GM12878 (cell line): ENCODE data around the gene SCRN1. TPM values are rescaled to one million over a fixed set of nuclear protein-coding genes. Genes with fewer than 3 reads are reported as not detected.

Experiments
- BCL11A ChIP-seq: IDR thresholded peaks from 2 replicates; pipeline ENCODE4 v1.6.1; 2011; ENCODE audit warnings: low read depth, low read length
- CBX5 ChIP-seq: sonication (generic); IDR thresholded peaks from 2 replicates; pipeline ENCODE4 v1.6.1; 2016; ENCODE audit warnings: low read depth, moderate library complexity, mild to moderate bottlenecking, inconsistent platforms
- EGR1 ChIP-seq, 2 experiments: IDR thresholded peaks; 1 replicate in 1 of 2; 2 replicates in 1 of 2; pipeline ENCODE4 v1.6.1; 2011 to 2012; ENCODE audit warnings: low read depth in 2 of 2, low read length in 2 of 2, borderline replicate concordance in 1 of 2, mild to moderate bottlenecking in 1 of 2, moderate library complexity in 1 of 2
- HCFC1 ChIP-seq: fragments of 150-350 bp; IDR thresholded peaks from 2 replicates; pipeline ENCODE4 v1.6.1; 2014; ENCODE audit warnings: low read length
- HDGF ChIP-seq: fragments of 450-650 bp; IDR thresholded peaks from 2 replicates; pipeline ENCODE4 v1.6.1; 2016; ENCODE audit warnings: antibody characterized with exemption
- JUNB ChIP-seq: IDR thresholded peaks from 2 replicates; pipeline ENCODE4 v1.6.1; 2016; ENCODE audit warnings: antibody characterized with exemption, mild to moderate bottlenecking
- KLF5 ChIP-seq: fragments of 450-650 bp; IDR thresholded peaks from 2 replicates; pipeline ENCODE4 v1.6.1; 2014; ENCODE audit warnings: mild to moderate bottlenecking; ENCODE audit not compliant: partially characterized antibody
- MTA2 ChIP-seq: fragments of 450-650 bp; IDR thresholded peaks from 2 replicates; pipeline ENCODE4 v1.6.1; 2016; ENCODE audit warnings: low read depth, mild to moderate bottlenecking, moderate library complexity
- MXI1 ChIP-seq: fragments of 150-350 bp; IDR thresholded peaks from 2 replicates; pipeline ENCODE4 v1.6.1; 2011; ENCODE audit warnings: low read depth, mild to moderate bottlenecking, inconsistent platforms, low read length, improper control_type of control experiment
- RFX5 ChIP-seq: IDR thresholded peaks from 2 replicates; pipeline ENCODE4 v1.6.1; 2011; ENCODE audit warnings: low read depth, low read length, improper control_type of control experiment
- SIN3A ChIP-seq: IDR thresholded peaks from 2 replicates; pipeline ENCODE4 v1.6.1; 2012; ENCODE audit warnings: low read depth, low read length, improper control_type of control experiment
- SMAD5 ChIP-seq: IDR thresholded peaks from 2 replicates; pipeline ENCODE4 v1.6.1; 2016; ENCODE audit warnings: antibody characterized with exemption, low read depth
- SREBF1 ChIP-seq: IDR thresholded peaks from 2 replicates; pipeline ENCODE4 v1.6.1; 2012; ENCODE audit warnings: mild to moderate bottlenecking, low read length
- SRF ChIP-seq, 2 experiments: IDR thresholded peaks; 2 replicates each; pipeline ENCODE4 v1.6.1; 2011; ENCODE audit warnings: low read depth in 2 of 2, low read length in 2 of 2, mild to moderate bottlenecking in 1 of 2, moderate library complexity in 1 of 2
- STAT1 ChIP-seq: fragments of 450-650 bp; conservative IDR thresholded peaks from 2 replicates; pipeline ENCODE4 v1.6.1; 2014; ENCODE audit warnings: antibody characterized with exemption, mild to moderate bottlenecking
- WRNIP1 ChIP-seq: IDR thresholded peaks from 2 replicates; pipeline ENCODE4 v1.6.1; 2011; ENCODE audit warnings: low read depth, low read length, improper control_type of control experiment, borderline replicate concordance
- YY1 ChIP-seq: IDR thresholded peaks from 2 replicates; pipeline ENCODE4 v1.6.1; 2011; ENCODE audit warnings: low read depth, mild to moderate bottlenecking, low read length
- ZNF384 ChIP-seq: IDR thresholded peaks from 2 replicates; pipeline ENCODE4 v1.6.1; 2012; ENCODE audit warnings: low read depth, mild to moderate bottlenecking, low read length, improper control_type of control experiment, borderline replicate concordance
- polyA plus RNA-seq, 11 experiments: library from polyadenylated mRNA; depleted of rRNA in 4 of 11; unstranded in 6 of 11; stranded (reverse) in 5 of 11; fragments of >200 nt; fragmentation: Nextera tagmentation in 4 of 11; fragmentation: Illumina TruSeq in 1 of 11; extraction: Ambion mirVana in 4 of 11; extraction: Trizol in 1 of 11; gene quantifications; 1 replicate in 1 of 11; 2 replicates in 10 of 11; pipeline versions ENCODE4 v1.2.1 to v1.2.3, GENCODE V29; 2011 to 2016; ENCODE audit warnings: inconsistent platforms in 2 of 11, missing spikeins in 2 of 11, low read depth in 1 of 11
- total RNA-seq, 4 experiments: library from RNA; depleted of rRNA in 3 of 4; stranded (reverse); fragments of >200 nt in 3 of 4; fragmentation: Illumina TruSeq in 1 of 4; extraction: Trizol in 1 of 4; gene quantifications; 2 replicates each; pipeline versions ENCODE4 v1.2.1 to v1.2.3, GENCODE V29; 2013 to 2021
- TF ChIP-seq, protein P1 (sequence below): fragments of 450-650 bp; IDR thresholded peaks from 2 replicates; pipeline ENCODE4 v1.6.1; 2017; ENCODE audit warnings: low read depth, mild to moderate bottlenecking, moderate library complexity
- TF ChIP-seq, protein P2 (sequence below): fragments of 450-650 bp; IDR thresholded peaks from 2 replicates; pipeline ENCODE4 v1.6.1; 2017; ENCODE audit warnings: antibody characterized with exemption, mild to moderate bottlenecking, moderate library complexity
- TF ChIP-seq, protein P3 (sequence below): fragments of 450-650 bp; IDR thresholded peaks from 2 replicates; pipeline ENCODE4 v1.6.1; 2017; ENCODE audit warnings: borderline replicate concordance
- TF ChIP-seq, protein P4 (sequence below): fragments of 450-650 bp; IDR thresholded peaks from 2 replicates; pipeline ENCODE4 v1.6.1; 2017; ENCODE audit warnings: mild to moderate bottlenecking, low read depth, inconsistent platforms; ENCODE audit not compliant: poor library complexity, severe bottlenecking

SCRN1 gene
- total and polyA plus RNA-seq, 10 of the 15 experiments (the other 5 are each of a cell fraction or from before 2014, with no cell fraction given), result 11.1 to 67.6 (median 41.7) TPM

DNA sequence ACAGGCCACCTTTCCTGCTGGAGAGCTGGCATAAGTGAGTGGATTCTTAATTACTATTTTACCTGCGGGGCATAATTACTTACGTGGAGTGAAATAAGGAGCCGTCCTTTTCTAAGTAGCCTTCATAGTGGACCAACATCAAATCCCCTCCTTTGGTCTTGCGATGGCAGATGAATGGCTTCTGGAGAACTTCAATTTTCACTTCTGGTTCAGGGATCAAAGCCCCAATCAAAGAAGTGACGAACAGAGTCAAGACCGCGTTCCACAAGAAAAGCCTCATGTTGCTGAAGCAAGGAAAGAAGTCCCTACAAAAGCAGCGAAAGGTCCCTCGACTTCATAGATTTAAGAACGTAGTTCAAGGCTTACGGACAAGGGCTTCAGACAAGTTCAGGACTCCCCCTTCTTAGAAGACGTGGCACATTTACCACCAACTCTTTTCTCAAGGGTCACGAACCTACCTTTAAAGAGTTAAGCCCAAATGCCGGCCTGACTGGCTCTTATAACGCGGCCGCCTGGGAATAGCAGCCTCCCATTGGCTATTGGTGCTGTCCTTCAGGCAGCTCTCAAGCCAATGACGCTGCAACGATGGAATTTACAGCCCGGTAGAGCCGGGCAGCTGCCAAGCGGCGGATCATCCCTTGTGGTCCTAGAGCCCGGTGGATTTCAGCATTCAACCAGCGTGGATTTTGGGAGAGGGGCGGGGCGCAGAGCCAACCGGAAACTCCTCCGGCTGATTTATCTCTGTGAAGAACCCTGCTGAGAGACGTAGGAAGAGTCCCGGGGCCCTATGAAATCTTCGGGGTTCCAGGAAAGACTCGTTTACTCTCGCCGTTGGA lies 36.8 kb upstream of the SCRN1 start, which contains the start of gene FKBP14 (continued):
- TF ChIP-seq, protein P1, sequence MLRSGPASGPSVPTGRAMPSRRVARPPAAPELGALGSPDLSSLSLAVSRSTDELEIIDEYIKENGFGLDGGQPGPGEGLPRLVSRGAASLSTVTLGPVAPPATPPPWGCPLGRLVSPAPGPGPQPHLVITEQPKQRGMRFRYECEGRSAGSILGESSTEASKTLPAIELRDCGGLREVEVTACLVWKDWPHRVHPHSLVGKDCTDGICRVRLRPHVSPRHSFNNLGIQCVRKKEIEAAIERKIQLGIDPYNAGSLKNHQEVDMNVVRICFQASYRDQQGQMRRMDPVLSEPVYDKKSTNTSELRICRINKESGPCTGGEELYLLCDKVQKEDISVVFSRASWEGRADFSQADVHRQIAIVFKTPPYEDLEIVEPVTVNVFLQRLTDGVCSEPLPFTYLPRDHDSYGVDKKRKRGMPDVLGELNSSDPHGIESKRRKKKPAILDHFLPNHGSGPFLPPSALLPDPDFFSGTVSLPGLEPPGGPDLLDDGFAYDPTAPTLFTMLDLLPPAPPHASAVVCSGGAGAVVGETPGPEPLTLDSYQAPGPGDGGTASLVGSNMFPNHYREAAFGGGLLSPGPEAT, result peak; percentile 100
- TF ChIP-seq RFX5 (peak; percentile 49; the same call in 1 of the 2 replicates), YY1 (no peak), JUNB (no peak), BCL11A (no peak), HCFC1 (no peak; the same call in 1 of the 2 replicates), MXI1 (peak; percentile 88; the same call in 1 of the 2 replicates), WRNIP1 (0 out of 2 replicates have a peak, but pooled peaks have one; percentile 27), HDGF (no peak), KLF5 (no peak), ZNF384 (no peak), EGR1 (IDR thresholded peaks at IDR 0.05; ENCODE audit: borderline replicate concordance in 1 of 2, low read depth in 2 of 2, low read length in 2 of 2) (peak in 1 of 2 experiments; percentile 66; a peak in 2 of 3 replicates), SIN3A (peak; percentile 82), STAT1 (0 out of 2 replicates have a peak, but pooled peaks have one; percentile 22), SRF (IDR thresholded peaks at IDR 0.05; ENCODE audit: low read depth in 2 of 2, low read length in 2 of 2) (0 out of 4 replicates have a peak, but pooled peaks of 1 of the 2 experiments have one; percentile 4), MTA2 (0 out of 2 replicates have a peak, but pooled peaks have one; percentile 18), SMAD5 (no peak), CBX5 (no peak), SREBF1 (no peak)
- TF ChIP-seq, protein P2, sequence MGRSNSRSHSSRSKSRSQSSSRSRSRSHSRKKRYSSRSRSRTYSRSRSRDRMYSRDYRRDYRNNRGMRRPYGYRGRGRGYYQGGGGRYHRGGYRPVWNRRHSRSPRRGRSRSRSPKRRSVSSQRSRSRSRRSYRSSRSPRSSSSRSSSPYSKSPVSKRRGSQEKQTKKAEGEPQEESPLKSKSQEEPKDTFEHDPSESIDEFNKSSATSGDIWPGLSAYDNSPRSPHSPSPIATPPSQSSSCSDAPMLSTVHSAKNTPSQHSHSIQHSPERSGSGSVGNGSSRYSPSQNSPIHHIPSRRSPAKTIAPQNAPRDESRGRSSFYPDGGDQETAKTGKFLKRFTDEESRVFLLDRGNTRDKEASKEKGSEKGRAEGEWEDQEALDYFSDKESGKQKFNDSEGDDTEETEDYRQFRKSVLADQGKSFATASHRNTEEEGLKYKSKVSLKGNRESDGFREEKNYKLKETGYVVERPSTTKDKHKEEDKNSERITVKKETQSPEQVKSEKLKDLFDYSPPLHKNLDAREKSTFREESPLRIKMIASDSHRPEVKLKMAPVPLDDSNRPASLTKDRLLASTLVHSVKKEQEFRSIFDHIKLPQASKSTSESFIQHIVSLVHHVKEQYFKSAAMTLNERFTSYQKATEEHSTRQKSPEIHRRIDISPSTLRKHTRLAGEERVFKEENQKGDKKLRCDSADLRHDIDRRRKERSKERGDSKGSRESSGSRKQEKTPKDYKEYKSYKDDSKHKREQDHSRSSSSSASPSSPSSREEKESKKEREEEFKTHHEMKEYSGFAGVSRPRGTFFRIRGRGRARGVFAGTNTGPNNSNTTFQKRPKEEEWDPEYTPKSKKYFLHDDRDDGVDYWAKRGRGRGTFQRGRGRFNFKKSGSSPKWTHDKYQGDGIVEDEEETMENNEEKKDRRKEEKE, result no peak
- TF ChIP-seq, protein P3, sequence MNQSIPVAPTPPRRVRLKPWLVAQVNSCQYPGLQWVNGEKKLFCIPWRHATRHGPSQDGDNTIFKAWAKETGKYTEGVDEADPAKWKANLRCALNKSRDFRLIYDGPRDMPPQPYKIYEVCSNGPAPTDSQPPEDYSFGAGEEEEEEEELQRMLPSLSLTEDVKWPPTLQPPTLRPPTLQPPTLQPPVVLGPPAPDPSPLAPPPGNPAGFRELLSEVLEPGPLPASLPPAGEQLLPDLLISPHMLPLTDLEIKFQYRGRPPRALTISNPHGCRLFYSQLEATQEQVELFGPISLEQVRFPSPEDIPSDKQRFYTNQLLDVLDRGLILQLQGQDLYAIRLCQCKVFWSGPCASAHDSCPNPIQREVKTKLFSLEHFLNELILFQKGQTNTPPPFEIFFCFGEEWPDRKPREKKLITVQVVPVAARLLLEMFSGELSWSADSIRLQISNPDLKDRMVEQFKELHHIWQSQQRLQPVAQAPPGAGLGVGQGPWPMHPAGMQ, result no peak
- TF ChIP-seq, protein P4, sequence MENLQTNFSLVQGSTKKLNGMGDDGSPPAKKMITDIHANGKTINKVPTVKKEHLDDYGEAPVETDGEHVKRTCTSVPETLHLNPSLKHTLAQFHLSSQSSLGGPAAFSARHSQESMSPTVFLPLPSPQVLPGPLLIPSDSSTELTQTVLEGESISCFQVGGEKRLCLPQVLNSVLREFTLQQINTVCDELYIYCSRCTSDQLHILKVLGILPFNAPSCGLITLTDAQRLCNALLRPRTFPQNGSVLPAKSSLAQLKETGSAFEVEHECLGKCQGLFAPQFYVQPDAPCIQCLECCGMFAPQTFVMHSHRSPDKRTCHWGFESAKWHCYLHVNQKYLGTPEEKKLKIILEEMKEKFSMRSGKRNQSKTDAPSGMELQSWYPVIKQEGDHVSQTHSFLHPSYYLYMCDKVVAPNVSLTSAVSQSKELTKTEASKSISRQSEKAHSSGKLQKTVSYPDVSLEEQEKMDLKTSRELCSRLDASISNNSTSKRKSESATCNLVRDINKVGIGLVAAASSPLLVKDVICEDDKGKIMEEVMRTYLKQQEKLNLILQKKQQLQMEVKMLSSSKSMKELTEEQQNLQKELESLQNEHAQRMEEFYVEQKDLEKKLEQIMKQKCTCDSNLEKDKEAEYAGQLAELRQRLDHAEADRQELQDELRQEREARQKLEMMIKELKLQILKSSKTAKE, result peak; percentile 11
